ENCODE measurements around the gene DNAAF9.
"Not testable (repeated sequence)": the region's sequence is repeated elsewhere in the genome, so short reads cannot be mapped to it uniquely, and the experiment has no call there.

Gene DNAAF9

DNA sequence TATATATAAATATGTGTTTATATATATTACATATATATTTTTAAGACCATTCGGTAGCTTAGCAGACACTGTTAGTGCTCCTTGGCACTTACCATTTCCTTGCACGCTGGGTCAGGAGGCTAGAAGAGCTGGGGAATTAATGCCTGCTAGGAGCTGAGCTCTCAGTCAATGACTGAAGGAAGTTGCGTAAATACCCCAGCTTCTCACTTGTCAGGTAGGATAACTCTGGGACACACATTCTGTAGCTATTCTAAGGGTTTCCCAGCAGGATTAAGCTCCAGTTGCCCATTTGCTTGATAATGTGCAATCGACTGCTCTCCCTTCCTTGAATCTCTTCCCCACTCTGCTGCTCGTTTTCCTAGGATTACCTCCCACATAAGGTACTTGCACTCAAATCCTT is 15.7 kb upstream of the DNAAF9 start:
- TF ChIP-seq ZNF274 (IDR thresholded peaks at IDR 0.05; ENCODE audit: low read depth, low read length), result no peak
- no peak overlapping the region for H3K4me3 ChIP-seq (ENCODE audit: low read length)

GRCh38 chr20:3421985-3422384 is 14.5 kb upstream of the DNAAF9 start:
- H3K4me3 ChIP-seq (ENCODE audit: low read length), result no peak overlapping the region
- TF ChIP-seq ZNF274 (IDR thresholded peaks at IDR 0.05; ENCODE audit: low read depth, low read length), result no peak

DNA sequence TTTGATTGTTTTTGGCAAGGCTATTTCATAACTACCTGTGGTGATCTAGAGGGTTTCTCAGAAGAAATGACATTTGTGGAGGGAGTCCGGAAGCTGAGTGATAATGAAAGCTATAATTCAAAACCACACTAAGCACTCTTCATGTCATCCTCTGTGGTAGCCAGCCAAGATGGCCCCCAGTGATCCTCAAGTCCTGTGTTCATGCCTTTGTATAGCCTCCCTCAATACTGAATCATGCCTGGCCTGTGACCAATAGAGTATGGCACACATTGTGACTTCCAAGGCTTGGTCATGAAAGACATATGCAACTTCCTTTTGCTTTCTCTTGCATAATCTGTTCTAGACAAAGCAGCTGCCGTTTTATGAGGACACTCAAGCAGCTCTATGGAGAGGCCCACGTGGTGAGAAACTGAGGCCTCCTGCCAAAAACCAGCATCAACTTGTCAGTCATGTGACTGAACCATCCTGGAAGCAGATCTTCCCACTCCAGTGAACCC is 12.8 kb upstream of the DNAAF9 start:
- no peak overlapping the region for H3K4me3 ChIP-seq (ENCODE audit: low read length)
- no peak for TF ChIP-seq ZNF274 (IDR thresholded peaks at IDR 0.05; ENCODE audit: low read depth, low read length)

DNA sequence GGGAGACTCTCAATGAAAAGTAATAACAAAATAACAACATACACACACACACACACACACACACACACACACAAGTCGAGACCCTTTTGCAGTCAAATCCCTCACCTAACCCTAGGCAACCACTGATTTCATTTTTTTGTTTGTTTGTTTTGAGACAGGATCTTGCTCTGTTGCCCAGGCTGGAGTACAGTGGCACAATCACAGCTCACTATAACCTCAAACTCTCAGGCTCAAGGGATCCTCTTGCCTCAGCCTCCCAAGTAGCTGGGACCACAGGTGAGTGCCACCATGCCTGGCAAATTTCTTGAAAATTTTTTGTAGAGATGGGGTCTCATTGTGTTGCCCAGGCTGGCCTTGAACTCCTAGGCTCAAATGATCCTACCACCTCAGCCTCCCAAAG is 10.7 kb upstream of the DNAAF9 start:
- H3K4me3 ChIP-seq (ENCODE audit: low read length), result not testable (repeated sequence)

- no peak overlapping the region for H3K4me3 ChIP-seq (ENCODE audit: low read length)
- TF ChIP-seq ZNF274 (IDR thresholded peaks at IDR 0.05; ENCODE audit: low read depth, low read length), result no peak
These were observed 6.7 kb upstream of the DNAAF9 start for GRCh38 chr20:3414122-3414521.

DNA sequence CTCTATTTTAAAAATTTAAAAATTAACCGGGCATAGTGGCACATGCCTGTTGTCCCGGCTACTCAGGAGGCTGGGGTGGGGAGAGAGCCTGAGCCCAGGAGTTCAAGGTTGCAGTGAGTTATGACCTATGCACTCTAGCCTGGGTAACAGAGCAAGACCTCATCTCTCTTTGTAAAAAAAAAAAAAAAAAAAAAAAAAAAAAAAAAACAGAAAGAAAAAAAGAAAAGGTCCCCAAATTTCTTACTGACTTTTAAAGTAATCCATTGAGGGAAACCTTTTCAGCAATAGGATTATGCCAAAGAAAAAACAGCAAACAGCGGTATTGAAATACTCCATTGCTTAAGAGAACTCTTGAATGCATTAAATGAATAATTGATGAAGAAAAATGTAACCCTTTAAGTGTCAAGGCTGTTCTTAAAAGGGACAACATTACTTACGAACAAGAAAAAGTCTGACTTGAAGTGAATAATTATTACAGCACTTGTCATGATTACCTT is 6.0 kb upstream of the DNAAF9 start:
- no peak overlapping the region for H3K4me3 ChIP-seq (ENCODE audit: low read length)
- TF ChIP-seq ZNF274 (IDR thresholded peaks at IDR 0.05; ENCODE audit: low read depth, low read length), result no peak

GRCh38 chr20:3412600-3413392 is 5.3 kb upstream of the DNAAF9 start:
- no peak overlapping the region for H3K4me3 ChIP-seq (ENCODE audit: low read length)
- no peak for TF ChIP-seq ZNF274 (IDR thresholded peaks at IDR 0.05; ENCODE audit: low read depth, low read length)

DNA sequence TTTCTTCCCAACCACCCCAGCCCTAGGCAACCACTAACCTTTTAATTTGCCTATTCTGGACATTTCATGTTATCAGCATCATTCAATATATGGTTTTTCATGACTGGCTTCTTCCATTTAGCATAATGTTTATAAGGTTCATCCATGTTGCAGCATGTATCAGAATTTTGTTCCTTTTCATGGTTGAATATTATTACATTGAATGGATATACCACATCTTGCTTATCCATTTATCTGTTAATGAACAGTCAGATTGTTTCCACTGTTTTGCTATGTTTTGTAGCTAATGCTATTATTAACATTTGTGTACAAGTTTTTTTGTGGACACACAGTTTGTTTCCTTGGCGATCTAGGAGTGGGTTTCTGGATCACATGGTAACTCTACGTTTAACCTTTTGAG is 3.0 kb upstream of the DNAAF9 start:
- H3K4me3 ChIP-seq (ENCODE audit: low read length), result no peak overlapping the region
- no peak for TF ChIP-seq ZNF274 (IDR thresholded peaks at IDR 0.05; ENCODE audit: low read depth, low read length)

- TF ChIP-seq ZNF274 (IDR thresholded peaks at IDR 0.05; ENCODE audit: low read depth, low read length), result no peak
- H3K4me3 ChIP-seq (ENCODE audit: low read length), result no peak overlapping the region
These were observed 1.9 kb upstream of the DNAAF9 start for GRCh38 chr20:3409417-3409816.

- no peak for TF ChIP-seq ZNF274 (IDR thresholded peaks at IDR 0.05; ENCODE audit: low read depth, low read length)
- H3K4me3 ChIP-seq (ENCODE audit: low read length), result peak overlapping the region; percentile 74
These were observed 535 bp upstream of the DNAAF9 start for GRCh38 chr20:3407771-3408637.

DNA sequence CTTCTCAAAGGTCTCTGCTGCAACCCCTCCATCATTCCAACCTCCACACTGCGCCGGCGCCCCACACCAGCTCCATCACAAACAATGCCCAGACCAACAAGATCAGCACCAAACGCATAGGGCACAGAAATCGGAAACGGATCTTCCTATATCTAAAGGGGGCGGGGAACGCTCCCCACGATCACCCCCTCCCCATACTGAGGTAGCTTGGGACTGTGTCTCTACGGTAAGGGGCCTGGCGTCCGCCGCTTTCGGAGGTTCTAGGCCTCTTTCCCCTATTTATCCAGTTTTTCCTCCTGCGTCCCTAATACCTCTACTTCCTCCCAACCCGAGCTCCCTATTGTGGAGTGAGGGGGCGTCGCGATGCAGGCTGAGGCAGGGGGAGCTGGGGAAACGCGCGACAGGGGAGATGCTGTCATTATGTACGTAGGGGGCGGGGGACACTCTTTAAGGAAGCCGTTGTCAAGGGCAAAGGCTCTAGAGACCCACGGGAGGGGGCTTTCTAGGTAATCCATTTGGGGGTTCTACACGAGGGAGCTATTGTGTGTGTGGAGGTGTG is 909 bp downstream of the DNAAF9 start:
- H3K4me3 ChIP-seq (ENCODE audit: low read length), result peak overlapping the region; percentile 46; the same call in 1 of the 2 replicates
- no peak for TF ChIP-seq ZNF274 (IDR thresholded peaks at IDR 0.05; ENCODE audit: low read depth, low read length)

DNA sequence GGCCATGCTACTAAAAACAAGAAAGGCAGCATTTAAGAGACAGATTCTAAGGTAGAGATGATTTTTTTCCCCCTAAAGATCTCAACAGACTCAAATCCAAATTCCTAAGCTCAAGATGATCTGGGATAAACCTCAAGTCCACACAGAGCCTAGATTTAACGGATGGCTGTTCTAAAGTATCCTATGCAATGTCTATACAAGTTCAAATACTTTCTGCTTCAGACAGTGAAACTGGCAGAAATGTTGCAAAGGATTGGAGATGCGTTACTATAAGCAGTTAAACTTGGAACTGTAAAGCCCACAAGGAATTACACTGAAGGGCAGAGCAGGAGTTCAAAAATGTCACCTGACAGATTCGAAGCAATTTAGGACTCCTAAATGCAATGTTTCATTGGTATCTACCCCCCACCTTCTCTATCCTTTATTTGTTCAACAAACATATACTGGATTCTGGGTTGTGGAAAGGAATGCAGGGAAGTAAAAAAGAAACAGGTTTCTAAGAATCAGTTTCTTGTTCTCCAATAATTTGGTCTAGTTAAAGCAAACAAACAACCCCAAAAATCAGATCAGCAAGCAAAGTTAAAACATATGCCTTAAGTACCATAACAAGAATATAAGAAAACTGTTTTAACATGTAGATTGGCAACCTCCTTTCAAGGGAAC is 1.6 kb downstream of the DNAAF9 start:
- H3K4me3 ChIP-seq (ENCODE audit: low read length), result no peak overlapping the region
- no peak for TF ChIP-seq ZNF274 (IDR thresholded peaks at IDR 0.05; ENCODE audit: low read depth, low read length)

GRCh38 chr20:3405139-3405538 is 2.3 kb downstream of the DNAAF9 start:
- no peak overlapping the region for H3K4me3 ChIP-seq (ENCODE audit: low read length)
- TF ChIP-seq ZNF274 (IDR thresholded peaks at IDR 0.05; ENCODE audit: low read depth, low read length), result no peak

DNA sequence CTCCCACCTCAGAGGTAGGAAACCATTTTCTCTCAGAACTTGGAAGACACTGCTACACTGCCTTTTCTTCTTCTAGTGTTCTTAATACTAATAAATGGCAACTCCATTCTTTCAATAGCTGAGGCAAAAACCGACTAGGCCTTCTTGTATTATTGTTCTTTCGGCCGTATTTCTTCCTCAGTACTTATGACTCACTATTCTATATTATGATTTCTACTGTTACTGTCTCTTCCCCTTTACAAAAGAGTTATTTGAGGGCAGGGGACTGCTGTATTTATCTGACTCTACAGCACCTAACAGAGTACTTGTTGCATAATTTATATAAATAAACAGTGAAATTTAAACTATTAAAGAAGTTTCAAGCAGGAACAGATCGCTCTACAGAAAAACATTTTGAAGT is 3.1 kb downstream of the DNAAF9 start:
- H3K4me3 ChIP-seq (ENCODE audit: low read length), result no peak overlapping the region
- no peak for TF ChIP-seq ZNF274 (IDR thresholded peaks at IDR 0.05; ENCODE audit: low read depth, low read length)

Data from GM08714 (cell line).